GM08714 (cell line): ENCODE measurements around the gene HMX3.

Experiments used
- H3K4me3 ChIP-seq: fragments of 200-500 bp; sonication (Bioruptor generic); 2 replicates; pipeline ENCODE4 v1.5.1; 2014; ENCODE audit warnings: mild to moderate bottlenecking, low read length, inconsistent platforms
- ZNF274 ChIP-seq: IDR thresholded peaks from 2 replicates; pipeline ENCODE4 v1.6.1; 2012; ENCODE audit warnings: mild to moderate bottlenecking, low read depth, low read length

Gene HMX3

GRCh38 chr10:123135415-123136141 lies at the start of gene HMX3:
TSS of gene HMX3 (plus strand) at chr10:123135970. CDS start at chr10:123136051, 81 bp downstream.
- peak within 1 kb of the TSS; percentile 11; the same call in 1 of the 2 replicates for H3K4me3 ChIP-seq
- TF ChIP-seq ZNF274 = no peak

DNA sequence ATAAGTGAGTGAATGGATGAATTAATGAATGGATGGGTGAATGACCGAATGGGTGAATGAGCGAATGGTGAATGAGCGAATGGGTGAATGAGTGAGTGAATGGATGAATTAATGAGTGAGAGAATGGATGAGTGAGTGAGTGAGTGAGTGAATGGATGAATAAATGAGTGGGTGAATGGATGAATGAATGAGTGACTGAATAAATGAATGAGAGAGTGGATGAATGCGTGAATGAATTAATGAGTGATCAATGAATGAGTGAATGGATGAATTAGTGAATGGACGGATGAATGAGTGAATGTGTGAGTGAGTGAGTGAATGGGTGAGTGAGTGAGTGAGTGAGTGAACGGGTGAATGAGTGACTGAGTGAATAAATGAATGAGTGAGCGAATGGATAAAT lies 49.5 kb upstream of the HMX3 start:
- no peak for TF ChIP-seq ZNF274
- no peak overlapping the region for H3K4me3 ChIP-seq

DNA sequence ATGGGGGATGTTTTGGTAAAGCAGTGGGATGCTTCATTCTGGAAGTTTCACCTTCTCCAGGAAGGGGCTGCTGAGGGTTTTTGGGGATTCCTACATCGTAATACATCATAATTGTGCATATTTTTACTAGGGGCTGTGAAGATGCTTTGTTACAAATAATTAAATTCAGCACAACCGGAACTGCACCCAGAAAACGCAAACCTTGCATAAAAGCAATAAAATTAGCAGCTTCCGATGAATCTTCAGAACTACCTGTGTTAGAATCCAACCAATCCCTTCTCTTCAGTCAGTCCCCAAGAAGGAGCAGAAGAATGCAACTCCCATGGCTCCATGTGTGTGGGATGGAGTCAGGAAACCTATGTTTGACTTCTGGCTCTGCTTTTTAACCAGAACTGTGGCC lies 48.4 kb upstream of the HMX3 start:
- no peak for TF ChIP-seq ZNF274
- no peak overlapping the region for H3K4me3 ChIP-seq

DNA sequence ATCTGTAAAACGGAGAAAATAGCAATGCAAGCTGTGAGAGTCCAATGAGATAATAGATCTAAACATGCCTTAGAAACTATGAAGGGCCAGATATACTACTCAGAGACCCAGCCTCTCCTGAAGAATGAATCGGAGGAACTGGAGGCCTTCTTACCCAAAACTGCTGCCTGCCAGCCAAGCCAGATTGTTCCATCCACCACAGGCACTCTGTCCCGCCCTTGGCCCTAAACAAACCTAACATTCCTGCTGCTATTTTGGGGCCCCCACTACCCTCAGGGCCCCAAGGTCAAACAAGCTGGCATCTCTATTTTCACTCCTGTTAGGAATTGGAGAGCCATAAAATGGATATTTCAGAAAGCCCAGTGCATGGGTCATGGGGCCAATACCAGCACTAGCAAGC lies 48.0 kb upstream of the HMX3 start:
- H3K4me3 ChIP-seq = no peak overlapping the region
- no peak for TF ChIP-seq ZNF274

GRCh38 chr10:123092635-123093414 lies 42.9 kb upstream of the HMX3 start:
- no peak for TF ChIP-seq ZNF274
- no peak overlapping the region for H3K4me3 ChIP-seq

GRCh38 chr10:123093489-123093888 lies 42.3 kb upstream of the HMX3 start:
- no peak for TF ChIP-seq ZNF274
- no peak overlapping the region for H3K4me3 ChIP-seq

- TF ChIP-seq ZNF274 = no peak
- H3K4me3 ChIP-seq = no peak overlapping the region
These were observed 39.3 kb upstream of the HMX3 start for GRCh38 chr10:123096452-123096851.

DNA sequence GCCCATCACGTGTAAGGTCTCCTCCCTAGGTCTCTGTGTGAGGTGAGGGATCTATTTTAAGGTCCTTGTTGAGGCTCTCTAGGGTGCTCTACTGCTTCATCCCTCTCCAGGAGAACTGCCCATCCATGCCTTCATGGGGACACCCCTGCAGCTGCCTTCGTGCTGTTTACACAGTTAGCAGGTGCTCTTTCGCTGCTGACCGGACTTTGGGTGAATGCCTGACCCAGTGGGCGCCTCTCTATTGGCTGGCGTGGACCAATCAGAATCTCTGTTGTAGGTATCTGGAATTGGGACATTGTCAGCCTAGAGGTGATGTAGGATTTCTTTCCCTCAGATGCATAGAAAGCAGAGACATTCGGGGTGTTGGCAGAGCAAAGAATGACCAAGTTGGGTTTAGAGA lies 38.7 kb upstream of the HMX3 start:
- H3K4me3 ChIP-seq = no peak overlapping the region

GRCh38 chr10:123100030-123100762 lies 35.6 kb upstream of the HMX3 start:
- TF ChIP-seq ZNF274 = no peak
- H3K4me3 ChIP-seq = no peak overlapping the region

More for the DNA sequence above, 38.7 kb upstream of the HMX3 start:
- no peak for TF ChIP-seq ZNF274

DNA sequence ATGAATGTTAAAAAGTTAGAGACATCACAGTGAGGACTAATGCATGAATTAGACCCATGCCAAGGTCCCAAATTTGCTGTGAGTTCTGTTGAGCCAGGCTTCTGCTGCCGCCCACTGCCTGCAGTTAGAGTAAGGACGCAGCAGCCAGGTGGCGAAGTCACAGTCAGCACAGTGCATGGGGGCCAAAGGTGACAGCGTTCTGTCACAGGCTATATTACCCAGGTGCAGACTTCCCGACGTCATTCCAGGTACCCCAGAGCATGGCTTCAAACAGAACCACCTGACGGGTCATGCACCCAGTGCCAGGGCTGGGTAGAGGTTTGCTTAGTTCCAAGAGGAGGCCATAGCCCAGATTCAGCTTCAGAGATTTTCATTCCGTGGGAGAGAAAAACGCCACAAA lies 33.9 kb upstream of the HMX3 start:
- H3K4me3 ChIP-seq = no peak overlapping the region
- TF ChIP-seq ZNF274 = no peak

DNA sequence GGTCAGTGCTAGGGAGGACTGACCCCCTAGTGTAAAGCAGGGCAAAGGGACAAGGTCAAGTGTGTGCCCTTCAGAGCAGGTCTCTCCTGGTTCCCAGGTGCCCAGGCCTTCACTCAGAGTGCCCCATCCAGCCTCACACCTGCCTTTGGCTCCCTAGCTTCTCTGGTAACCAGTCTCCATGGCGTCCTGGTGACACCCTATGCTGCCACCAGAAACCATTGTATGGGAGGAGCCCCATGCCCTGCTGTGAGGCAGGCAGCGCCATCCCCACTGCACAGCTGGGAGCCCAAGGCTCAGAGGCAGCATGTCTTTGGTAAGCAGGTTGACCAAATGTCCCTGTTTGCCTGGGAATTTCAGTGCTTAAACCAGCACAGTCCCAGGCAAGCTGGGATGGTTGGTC lies 33.1 kb upstream of the HMX3 start:
- no peak for TF ChIP-seq ZNF274
- H3K4me3 ChIP-seq = no peak overlapping the region

GRCh38 chr10:123103944-123104343 lies 31.8 kb upstream of the HMX3 start:
- H3K4me3 ChIP-seq = no peak overlapping the region
- no peak for TF ChIP-seq ZNF274

GRCh38 chr10:123109466-123109865 lies 26.3 kb upstream of the HMX3 start:
- no peak overlapping the region for H3K4me3 ChIP-seq
- TF ChIP-seq ZNF274 = no peak

- TF ChIP-seq ZNF274 = no peak
- H3K4me3 ChIP-seq = no peak overlapping the region
These were observed 17.9 kb upstream of the HMX3 start for GRCh38 chr10:123117644-123118417.
